Stimulated activated CD8-positive, alpha-beta memory T cell treated with anti-CD3 and anti-CD28 coated beads, Interleukin-15, amount 100 ng/mL, for 24 hours (primary cell): ENCODE data around the gene OSBPL2.
A peak's percentile ranks its signal among the peaks of the same experiment; 100 is the strongest.

Experiments used
- DNase-seq: peaks from one replicate; pipeline ENCODE4 v3.0.0-alpha.2; 2020; ENCODE audit warnings: low read depth

OSBPL2 gene

DNA sequence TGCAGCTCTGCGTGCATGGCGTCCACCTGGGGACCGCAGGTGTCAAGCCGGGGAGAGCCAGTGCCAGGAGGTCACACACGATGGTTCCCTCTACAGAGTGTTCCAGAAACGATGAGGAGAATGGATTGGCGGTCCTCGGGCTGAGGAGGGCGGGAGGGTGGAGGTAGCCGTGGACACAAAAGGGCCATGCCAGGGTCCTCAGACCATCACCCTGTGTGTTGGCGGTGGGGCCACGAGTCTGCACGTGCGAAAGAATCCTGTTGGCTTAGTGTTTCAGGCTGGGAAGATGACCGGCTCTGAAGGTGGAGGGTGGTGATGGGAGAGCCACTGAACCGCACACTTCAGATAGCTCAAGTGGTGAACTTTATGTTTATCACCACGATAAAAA is 31.9 kb upstream of the OSBPL2 start:
- DNase-seq = no peak

- no peak for DNase-seq
These were observed 30.1 kb upstream of the OSBPL2 start for GRCh38 chr20:62208061-62208794.

DNA sequence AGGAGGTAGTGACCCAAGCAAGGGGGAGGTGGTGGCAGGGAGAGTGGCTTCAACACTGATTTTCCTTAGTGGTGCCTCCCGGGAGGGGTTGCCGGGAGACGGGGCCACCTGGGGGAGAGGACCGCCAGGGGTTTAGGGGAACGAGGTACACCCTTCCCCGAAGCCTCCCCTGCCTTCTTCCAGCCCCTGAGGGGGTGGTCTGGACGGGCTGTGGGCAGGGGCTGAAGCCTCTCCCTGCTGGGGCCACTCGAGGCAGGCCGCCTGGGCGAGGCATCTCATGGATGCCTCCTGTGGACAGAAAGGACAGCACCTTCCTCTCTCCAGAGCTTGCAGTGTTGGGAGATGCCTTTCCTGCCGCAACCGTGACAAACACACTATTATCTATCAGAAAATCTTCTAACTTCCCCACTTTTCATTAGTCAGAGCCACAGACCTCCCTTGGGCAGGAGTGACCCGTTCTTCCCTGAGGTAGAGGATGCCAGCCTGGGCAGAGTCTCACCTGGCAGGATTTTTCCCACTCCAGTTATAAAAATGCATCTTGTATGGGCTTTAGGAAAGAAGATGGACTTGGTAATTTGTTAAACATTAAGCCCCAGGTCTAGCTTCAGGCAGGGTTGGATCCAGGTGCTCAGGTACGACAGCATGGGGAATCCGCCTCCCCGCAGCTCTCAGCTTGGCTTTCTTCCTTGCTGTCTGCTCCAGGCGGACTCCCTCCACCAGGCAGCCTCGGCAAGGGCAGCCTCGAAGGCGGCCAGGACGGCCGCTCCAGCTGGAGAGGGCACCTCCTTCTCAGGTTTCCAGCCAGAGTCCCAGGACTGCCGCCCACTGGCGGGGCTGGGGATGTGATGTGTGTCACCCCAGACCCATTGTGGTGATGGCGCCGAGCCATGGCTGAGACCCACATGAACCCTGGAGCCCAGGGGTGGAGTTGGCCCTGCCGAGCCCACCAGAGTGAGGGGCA is 29.2 kb upstream of the OSBPL2 start:
- no peak for DNase-seq

DNA sequence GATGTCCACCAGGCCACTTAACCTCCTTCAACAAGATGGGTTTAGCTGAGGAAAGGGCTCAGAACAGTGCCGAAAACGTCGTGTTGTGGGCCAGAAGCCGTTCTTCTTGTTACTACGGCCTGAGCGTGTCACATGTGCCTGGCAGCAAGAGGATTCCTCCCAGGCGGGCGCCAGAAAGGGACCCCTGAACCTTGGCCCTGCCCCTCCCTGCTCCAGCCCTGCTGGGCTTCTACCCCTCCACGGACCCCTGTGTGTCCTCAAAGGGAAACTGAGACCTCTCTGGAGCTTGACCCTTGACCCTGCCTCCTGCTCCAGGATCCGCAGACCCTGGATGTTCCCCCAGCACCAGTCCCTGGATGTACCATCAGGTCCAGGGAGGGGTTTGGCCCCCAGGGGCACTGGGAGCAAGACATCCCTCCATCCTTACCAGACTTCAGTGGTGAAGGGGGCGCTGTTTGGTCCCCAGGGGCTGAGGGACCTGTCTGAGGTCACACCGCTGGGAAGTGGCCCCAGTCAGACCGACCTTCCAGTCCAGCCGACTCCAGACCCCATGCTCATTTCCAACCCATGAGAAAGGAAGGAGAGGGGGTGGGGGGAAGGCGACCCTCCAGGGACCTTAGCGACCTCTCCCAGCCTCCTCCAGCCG is 28.3 kb upstream of the OSBPL2 start:
- no peak for DNase-seq

DNA sequence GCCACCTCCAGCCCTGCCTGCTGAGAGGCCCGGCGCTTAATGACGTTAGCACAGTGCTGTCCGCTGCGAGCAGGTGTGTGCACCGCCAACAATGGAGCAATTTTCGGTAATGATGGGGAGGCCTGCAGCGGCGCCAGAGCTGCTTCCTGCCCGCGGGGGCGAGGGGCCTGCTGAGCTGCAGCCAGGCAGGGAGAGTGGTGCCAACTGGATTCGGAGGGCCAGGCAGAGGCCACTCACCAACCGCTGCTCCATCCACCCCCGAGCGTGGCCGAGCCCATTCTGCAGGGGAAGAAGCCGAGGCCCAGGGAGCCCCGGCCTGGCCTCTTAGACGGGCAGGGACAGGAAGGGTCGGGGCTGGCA is 27.8 kb upstream of the OSBPL2 start:
- no peak for DNase-seq

DNA sequence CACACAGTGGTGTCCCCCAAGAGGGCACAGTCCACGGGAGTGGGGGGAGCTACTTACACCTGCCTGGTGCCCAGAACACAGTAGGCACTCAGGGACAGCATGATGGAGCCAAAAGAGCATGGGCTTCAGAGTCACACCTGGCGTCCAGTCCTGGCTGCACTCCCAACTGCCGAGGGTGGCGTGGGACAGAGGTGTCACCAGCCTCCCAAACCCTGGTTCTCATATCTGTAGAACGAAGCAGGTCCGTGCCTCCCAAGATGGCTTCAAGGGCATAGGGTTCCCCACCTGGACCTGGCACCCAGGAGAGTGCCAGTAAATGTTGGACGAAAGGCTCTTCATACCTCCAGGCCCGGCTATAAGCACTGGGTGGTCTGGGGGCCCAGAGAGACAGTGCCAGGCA is 27.1 kb upstream of the OSBPL2 start:
- DNase-seq = no peak

DNA sequence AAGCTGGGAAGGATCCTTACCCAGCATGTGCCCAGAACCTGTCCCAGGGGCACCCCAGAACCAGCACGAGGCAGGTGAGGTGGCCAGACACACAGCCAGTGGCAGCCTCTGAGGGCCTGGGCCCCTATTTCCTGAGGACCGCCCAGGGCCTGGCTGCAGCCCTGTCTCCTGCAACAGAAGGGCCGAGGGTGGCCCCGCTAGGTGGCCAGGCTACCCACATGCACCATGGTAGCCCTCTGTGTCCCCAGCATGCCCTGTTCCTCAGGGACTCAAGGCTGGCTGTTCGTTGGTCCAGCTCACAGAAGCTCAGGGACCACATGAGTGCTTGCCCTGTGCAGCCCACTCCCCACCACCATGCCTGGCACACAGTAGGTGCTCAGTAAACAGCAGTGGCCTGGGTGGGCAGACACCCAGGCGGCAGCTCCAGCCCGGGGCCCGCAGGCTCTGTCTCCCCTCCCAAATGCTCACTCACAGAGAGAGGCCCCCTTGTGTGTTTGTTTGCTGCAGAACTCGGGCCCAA is 26.5 kb upstream of the OSBPL2 start:
- DNase-seq = no peak

DNA sequence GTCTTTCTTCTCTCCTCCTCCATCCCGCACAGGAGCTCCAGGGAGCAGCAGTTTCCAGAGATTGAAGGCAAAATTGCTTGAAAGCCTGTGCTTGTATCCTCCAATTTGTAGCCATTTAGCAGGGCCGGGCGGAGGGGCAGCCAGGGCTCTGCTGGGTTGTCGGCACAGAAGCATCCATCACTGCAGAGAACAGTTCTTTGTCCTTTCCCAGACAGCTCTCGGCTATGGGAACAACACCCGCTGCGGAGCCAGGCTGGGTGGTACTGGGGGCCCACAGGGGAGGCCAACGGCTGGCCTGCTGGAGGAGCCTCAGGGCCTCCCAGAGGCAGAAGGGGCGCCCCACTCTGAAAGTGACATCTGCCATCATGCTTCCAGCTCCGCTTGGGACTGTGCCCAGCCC is 26.0 kb upstream of the OSBPL2 start:
- DNase-seq = no peak

DNA sequence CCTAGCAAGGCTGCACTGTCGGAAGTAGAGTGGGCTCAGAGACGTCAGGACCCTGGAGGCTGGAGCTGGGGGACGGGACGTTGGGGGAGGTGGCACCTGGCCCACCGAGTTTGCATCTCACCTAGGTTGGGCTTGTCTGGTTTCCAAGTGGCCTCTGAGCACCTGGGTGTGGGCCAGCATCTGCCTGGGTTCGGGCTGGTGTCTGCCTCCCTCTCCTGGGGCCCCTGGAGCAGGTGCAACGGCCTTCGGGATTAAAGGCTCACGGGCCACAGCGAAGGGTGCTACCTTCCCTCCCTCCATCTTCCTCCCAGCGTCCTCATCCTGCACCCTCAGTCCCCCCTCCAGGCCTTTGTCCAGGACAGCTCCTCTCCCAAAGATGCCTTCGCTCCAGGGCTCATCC is 24.3 kb upstream of the OSBPL2 start:
- DNase-seq = no peak

DNA sequence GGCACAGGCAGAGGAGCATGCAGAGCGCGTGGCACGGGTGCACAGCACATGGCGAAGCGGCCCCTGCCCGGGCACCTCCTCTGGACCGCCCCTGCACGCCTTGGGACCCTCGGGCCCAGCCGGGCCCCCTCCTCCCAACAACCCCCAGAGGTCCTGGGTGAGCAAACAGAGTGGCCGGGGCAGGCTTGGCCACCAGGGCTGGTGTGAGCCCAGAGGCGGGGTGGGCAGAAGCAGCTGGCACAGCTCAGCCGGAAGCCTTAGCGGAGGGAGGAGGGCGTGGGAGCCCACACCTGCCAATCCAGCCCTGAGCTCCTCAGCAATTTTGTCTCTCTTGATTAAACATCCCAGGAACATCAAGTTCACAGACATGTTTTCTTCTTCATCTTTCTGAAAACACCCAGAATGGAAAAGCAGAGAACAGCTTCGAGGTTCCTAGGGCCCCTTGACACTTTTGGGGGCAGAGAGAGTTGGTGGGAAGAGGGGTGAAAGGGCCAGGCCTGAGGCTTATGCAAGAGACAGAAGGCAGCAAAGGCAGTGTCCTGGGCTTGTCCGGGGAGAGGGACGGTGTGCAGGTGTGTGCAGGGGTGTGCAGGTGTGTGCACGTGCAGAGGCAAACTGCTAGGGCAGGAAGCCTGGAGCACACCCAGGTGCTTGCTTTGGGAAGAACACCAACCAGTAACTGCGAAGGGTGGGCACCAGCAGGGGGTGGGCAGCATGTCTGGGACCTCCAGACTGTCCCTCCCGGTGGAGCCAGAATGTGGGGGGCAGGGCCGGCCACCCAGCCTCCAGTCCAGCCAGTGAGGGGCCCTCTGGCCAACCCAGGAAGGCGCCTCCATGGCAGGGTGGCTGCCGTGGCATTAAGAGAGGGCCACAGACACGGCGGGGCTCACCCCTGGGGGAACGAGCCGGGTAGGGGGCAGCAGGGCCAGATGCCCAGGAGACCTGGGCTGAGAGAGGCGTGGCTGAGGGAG is 23.0 kb upstream of the OSBPL2 start:
- no peak for DNase-seq

DNA sequence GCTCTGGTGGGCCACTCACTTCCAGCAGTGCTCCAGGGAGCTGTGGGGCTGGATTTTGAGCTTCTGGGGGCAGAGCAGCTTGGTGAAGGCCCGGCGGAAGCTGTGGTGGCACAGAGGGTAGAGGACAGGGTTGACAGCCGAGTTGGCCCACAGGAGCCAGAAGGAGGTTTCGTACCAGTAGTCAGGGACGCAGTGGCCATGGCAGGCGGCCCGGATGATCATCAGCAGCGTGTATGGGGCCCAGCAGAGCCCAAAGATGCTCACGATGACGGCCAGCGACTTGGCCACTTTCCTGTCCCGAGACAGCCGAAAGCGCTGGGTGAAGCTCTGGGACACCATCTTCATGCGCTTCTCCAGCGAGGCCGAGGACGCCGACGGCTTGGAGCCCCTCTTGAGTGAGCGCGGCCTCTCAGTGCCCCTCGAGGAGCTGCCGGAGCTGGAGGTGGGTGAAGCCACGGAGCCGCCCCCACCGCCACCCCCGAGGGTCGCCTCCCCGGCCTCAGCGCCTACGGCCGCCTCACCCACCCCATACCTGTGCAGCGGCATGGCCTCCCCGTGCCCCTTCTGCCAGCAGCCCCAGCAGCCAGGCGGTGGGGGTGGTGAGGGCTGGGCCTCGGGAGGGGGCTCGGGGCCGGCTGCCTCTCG is 22.2 kb upstream of the OSBPL2 start:
- no peak for DNase-seq

- DNase-seq = no peak
These were observed 21.4 kb upstream of the OSBPL2 start for GRCh38 chr20:62216636-62217566.

- DNase-seq = no peak
These were observed 20.2 kb upstream of the OSBPL2 start for GRCh38 chr20:62217913-62218773.

GRCh38 chr20:62219101-62219991 is 19.0 kb upstream of the OSBPL2 start:
- DNase-seq = no peak

GRCh38 chr20:62219992-62220665 is 18.2 kb upstream of the OSBPL2 start, which contains the start of gene HRH3:
Gene HRH3, minus strand, starts transcription at chr20:62220278. Its CDS starts 308 bp downstream, at chr20:62219970.
- DNase-seq = peak; percentile 27

- no peak for DNase-seq
These were observed 17.4 kb upstream of the OSBPL2 start for GRCh38 chr20:62220666-62221568.
